ENCODE measurements around the gene RRAS.

DNA sequence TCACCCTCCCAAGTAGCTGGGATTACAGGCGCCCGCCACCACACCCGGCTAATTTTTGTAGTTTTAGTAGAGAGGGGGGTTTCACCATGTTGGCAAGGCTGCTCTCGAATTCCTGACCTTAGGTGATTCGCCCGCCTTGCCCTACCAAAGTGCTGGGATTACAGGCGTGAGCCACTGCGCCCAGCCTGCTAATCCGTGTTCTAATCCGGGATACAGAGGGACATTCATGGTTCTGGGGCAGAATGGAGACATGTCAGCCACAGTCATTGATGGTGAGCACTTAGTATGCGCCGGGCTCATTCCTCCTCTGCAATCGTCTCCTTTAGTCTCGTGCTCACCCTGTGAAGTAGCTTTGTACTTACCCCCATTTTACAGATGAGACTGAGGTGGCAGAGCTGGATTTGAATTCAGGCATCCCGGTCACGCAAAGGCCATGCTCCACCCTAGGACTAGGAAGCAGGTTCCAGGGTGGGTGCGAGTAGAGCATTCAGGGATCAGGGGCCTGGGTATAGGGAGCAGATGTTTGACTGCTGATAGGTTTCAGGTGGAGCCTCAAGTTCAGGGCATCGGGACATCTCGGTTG is 8.2 kb downstream of the RRAS start:
- TF ChIP-seq ATF3 (IDR thresholded peaks at IDR 0.05) (no peak), EGR1 (IDR thresholded peaks at IDR 0.05; ENCODE audit: low read depth in 2 of 2) (no peak), TAF1 (conservative IDR thresholded peaks at IDR 0.05) (no peak), RAD21 (IDR thresholded peaks at IDR 0.05) (no peak), ZBTB33 (IDR thresholded peaks at IDR 0.05) (no peak), JUND (IDR thresholded peaks at IDR 0.05) (no peak), YY1 (IDR thresholded peaks at IDR 0.05) (no peak), SP1 (IDR thresholded peaks at IDR 0.05) (no peak), GABPA (IDR thresholded peaks at IDR 0.05 in 1 of 2, conservative IDR thresholded peaks at IDR 0.05 in 1 of 2) (no peak), NR2F2 (IDR thresholded peaks at IDR 0.05) (no peak)
- TF ChIP-seq, protein P1, sequence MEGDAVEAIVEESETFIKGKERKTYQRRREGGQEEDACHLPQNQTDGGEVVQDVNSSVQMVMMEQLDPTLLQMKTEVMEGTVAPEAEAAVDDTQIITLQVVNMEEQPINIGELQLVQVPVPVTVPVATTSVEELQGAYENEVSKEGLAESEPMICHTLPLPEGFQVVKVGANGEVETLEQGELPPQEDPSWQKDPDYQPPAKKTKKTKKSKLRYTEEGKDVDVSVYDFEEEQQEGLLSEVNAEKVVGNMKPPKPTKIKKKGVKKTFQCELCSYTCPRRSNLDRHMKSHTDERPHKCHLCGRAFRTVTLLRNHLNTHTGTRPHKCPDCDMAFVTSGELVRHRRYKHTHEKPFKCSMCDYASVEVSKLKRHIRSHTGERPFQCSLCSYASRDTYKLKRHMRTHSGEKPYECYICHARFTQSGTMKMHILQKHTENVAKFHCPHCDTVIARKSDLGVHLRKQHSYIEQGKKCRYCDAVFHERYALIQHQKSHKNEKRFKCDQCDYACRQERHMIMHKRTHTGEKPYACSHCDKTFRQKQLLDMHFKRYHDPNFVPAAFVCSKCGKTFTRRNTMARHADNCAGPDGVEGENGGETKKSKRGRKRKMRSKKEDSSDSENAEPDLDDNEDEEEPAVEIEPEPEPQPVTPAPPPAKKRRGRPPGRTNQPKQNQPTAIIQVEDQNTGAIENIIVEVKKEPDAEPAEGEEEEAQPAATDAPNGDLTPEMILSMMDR (IDR thresholded peaks at IDR 0.05; ENCODE audit: low read depth, low read length, missing input control) = no peak
- TF ChIP-seq, protein P2, sequence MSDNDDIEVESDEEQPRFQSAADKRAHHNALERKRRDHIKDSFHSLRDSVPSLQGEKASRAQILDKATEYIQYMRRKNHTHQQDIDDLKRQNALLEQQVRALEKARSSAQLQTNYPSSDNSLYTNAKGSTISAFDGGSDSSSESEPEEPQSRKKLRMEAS (IDR thresholded peaks at IDR 0.05) = no peak
- TF ChIP-seq, protein P3, sequence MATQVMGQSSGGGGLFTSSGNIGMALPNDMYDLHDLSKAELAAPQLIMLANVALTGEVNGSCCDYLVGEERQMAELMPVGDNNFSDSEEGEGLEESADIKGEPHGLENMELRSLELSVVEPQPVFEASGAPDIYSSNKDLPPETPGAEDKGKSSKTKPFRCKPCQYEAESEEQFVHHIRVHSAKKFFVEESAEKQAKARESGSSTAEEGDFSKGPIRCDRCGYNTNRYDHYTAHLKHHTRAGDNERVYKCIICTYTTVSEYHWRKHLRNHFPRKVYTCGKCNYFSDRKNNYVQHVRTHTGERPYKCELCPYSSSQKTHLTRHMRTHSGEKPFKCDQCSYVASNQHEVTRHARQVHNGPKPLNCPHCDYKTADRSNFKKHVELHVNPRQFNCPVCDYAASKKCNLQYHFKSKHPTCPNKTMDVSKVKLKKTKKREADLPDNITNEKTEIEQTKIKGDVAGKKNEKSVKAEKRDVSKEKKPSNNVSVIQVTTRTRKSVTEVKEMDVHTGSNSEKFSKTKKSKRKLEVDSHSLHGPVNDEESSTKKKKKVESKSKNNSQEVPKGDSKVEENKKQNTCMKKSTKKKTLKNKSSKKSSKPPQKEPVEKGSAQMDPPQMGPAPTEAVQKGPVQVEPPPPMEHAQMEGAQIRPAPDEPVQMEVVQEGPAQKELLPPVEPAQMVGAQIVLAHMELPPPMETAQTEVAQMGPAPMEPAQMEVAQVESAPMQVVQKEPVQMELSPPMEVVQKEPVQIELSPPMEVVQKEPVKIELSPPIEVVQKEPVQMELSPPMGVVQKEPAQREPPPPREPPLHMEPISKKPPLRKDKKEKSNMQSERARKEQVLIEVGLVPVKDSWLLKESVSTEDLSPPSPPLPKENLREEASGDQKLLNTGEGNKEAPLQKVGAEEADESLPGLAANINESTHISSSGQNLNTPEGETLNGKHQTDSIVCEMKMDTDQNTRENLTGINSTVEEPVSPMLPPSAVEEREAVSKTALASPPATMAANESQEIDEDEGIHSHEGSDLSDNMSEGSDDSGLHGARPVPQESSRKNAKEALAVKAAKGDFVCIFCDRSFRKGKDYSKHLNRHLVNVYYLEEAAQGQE (IDR thresholded peaks at IDR 0.05) = no peak

Measured in liver (tissue), 3 donors.